Small intestine (tissue), 7 donors: ENCODE results near the gene GNG11. TPM values are rescaled to one million over a fixed set of nuclear protein-coding genes. Genes with fewer than 3 reads are reported as not detected.
"Not testable (repeated sequence)": the region's sequence is repeated elsewhere in the genome, so short reads cannot be mapped to it uniquely, and the experiment has no call there.

Source experiments
- DNase-seq, 2 donors: peaks; one replicate each; pipeline versions ENCODE4 v3.0.0 to v3.0.0-alpha.2; 2013
- FAIRE-seq: peaks from 2 replicates; lab custom pipeline; 2012; peaks lifted over from hg19 to GRCh38; lab: Jason Lieb, UNC
- H3K27ac ChIP-seq, 3 donors: one replicate each; pipeline ENCODE4 v1.5.1; 2013; ENCODE audit warnings: low read length in 2 of 3, mild to moderate bottlenecking in 2 of 3, control low read depth in 1 of 3, inconsistent platforms in 1 of 3, low read depth in 1 of 3, moderate library complexity in 1 of 3
- H3K27me3 ChIP-seq, 3 donors: one replicate each; pipeline ENCODE4 v1.6.1; 2013; ENCODE audit warnings: low read length in 3 of 3, inconsistent platforms in 1 of 3; ENCODE audit not compliant: control insufficient read depth in 3 of 3, insufficient read depth in 3 of 3
- H3K36me3 ChIP-seq, 3 donors: one replicate each; pipeline ENCODE4 v1.6.1; 2013; ENCODE audit warnings: low read length in 3 of 3, inconsistent platforms in 1 of 3, low read depth in 1 of 3, mild to moderate bottlenecking in 1 of 3, moderate library complexity in 1 of 3; ENCODE audit not compliant: control insufficient read depth in 3 of 3, insufficient read depth in 2 of 3
- H3K4me1 ChIP-seq, 3 donors: one replicate each; pipeline ENCODE4 v1.6.1; 2013; ENCODE audit warnings: low read length in 2 of 3, inconsistent platforms in 1 of 3, low read depth in 1 of 3, mild to moderate bottlenecking in 1 of 3, moderate library complexity in 1 of 3; ENCODE audit not compliant: control insufficient read depth in 3 of 3, insufficient read depth in 2 of 3
- H3K4me3 ChIP-seq, 3 donors: one replicate each; pipeline ENCODE4 v1.5.1; 2013; ENCODE audit warnings: low read length in 3 of 3, control low read depth in 1 of 3, inconsistent platforms in 1 of 3, low read depth in 1 of 3, mild to moderate bottlenecking in 1 of 3, moderate library complexity in 1 of 3
- H3K9me3 ChIP-seq, 2 donors: one replicate each; pipeline ENCODE4 v1.6.1; 2013; ENCODE audit warnings: low read depth in 1 of 2, low read length in 1 of 2; ENCODE audit not compliant: control insufficient read depth in 2 of 2, insufficient read depth in 1 of 2
- WGBS, 3 donors: extraction: QIAGEN DNeasy Blood & Tissue Kit; methylation state at CpG; one replicate each; pipeline ENCODE4 v1.1.7; 2013; 5-methylcytosine and 5-hydroxymethylcytosine counted together
- polyA plus RNA-seq, 4 donors: library from polyadenylated mRNA; stranded (reverse) in 3 of 4; unstranded in 1 of 4; fragments of 200-250 nt in 3 of 4; fragments of 120-200 nt in 1 of 4; gene quantifications; one replicate each; pipeline versions ENCODE4 v1.2.1 to v1.2.3, GENCODE V29; 2013
- donor health status: healthy with polysubstance abuse.
- donor health status: control.
- donor health status: control.
- donor health status: Bipolar disorder and iron deficiency.
- donor health status: healthy.

Gene GNG11
- polyA plus RNA-seq, 4 donors, result 2.0 to 18.6 (median 13.7) TPM

GRCh38 chr7:93915206-93915842, 6.2 kb upstream of the GNG11 start:
- FAIRE-seq, H3K9me3 ChIP-seq: not testable (repeated sequence)
- 71 to 83% (median 79%) methylated on average over 2 to 3 of the region's 3 CpGs for WGBS, 3 donors

GRCh38 chr7:93915888-93916287, 5.6 kb upstream of the GNG11 start:
- not testable (repeated sequence) for H3K4me3 ChIP-seq, H3K36me3 ChIP-seq, H3K27ac ChIP-seq, H3K9me3 ChIP-seq, H3K27me3 ChIP-seq, H3K4me1 ChIP-seq, DNase-seq
- peak; percentile 62 for FAIRE-seq

More at GRCh38 chr7:93915206-93915842, 6.2 kb upstream of the GNG11 start:
- H3K4me1 ChIP-seq, H3K27ac ChIP-seq, H3K36me3 ChIP-seq, H3K27me3 ChIP-seq, DNase-seq, H3K4me3 ChIP-seq: not testable (repeated sequence)

- H3K36me3 ChIP-seq, H3K4me3 ChIP-seq, H3K27ac ChIP-seq, DNase-seq, H3K27me3 ChIP-seq, H3K9me3 ChIP-seq, FAIRE-seq, H3K4me1 ChIP-seq: not testable (repeated sequence)
- WGBS, 3 donors, result 50 to 77% (median 56%) methylated on average over 4 of the region's 4 CpGs
Measured at GRCh38 chr7:93916315-93916714, 5.2 kb upstream of the GNG11 start.

DNA sequence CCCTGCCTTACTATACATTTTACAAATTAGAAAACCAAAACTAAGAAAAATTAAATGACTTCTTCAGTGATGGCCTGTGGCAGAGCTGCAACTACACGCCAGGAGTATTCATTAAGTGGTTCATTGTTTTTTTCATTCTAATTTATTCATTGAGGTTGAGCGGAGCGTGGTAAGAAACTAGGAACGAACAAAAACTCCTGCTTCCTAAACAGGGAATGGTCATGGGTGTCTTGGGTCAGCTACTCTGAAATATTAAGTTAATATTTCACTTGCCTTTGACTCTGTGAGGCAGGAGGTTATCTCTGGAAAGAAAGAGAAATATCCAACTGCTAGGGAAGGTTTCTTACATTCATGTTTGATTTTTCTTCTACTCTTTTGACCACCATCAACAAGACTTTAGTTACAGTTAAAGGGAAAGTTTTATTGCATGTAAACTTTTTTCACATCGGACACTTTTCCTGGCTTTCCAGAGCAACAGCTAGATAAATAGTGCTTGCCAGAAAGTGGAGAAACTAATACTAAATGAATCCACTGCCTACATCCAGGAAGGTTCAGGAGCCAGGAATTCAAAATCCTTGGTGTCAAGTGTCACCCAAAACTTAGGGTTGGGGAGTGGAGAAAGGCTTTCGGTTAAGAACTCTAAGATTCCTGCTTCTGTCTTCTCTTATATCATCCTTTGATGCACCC, 896 bp upstream of the GNG11 start:
- 65 to 74% (median 73%) methylated on average over 6 of the region's 6 CpGs for WGBS, 3 donors
- H3K4me3 ChIP-seq, result no peak overlapping the region

DNA sequence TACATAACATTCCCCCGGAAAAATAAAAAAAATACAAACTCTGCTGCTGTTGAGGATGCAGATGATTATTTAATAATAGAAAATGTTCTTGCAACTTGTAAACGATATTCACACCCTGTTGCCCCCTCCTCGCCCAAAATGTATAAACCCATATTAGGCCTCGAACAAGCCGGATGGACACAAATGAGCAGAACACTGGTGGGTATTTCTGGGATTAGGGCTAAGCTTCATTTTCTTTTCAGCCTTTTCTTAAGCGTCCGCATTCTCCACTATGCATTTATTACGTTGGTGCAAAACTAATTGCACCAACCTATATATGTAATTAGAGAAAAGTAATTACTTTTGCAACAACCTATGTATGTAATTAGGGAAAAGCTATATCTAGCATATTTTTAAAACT, 349 bp upstream of the GNG11 start:
- Histone ChIP-seq H3K27ac (peak overlapping the region in 2 of 3 donors; percentile 6 to 70), H3K27me3 (peaks cover 0 to 7% (median 0%) of the 10 kb centered on the region in 3 donors), H3K4me3 (peak overlapping the region in 1 of 3 donors; percentile 61), H3K4me1 (peaks cover 0 to 3% (median 3%) of the 10 kb centered on the region in 3 donors), H3K9me3 (no peaks in the 10 kb centered on the region), H3K36me3 (no peaks in the 10 kb centered on the region)
- DNase-seq (no peak), FAIRE-seq (no peak)
- WGBS, 3 donors, result 58 to 78% (median 75%) methylated on average over 8 of the region's 8 CpGs

More for the DNA sequence above, 896 bp upstream of the GNG11 start:
- FAIRE-seq (no peak), DNase-seq (no peak)
- H3K27ac ChIP-seq, result peak overlapping the region in 2 of 3 donors; percentile 54 to 70
- peaks cover 0 to 7% (median 0%) of the 10 kb centered on the region in 3 donors for H3K27me3 ChIP-seq
- H3K36me3 ChIP-seq, result no peaks in the 10 kb centered on the region
- H3K4me1 ChIP-seq, result peaks cover 0 to 3% (median 3%) of the 10 kb centered on the region in 3 donors
- no peaks in the 10 kb centered on the region for H3K9me3 ChIP-seq

- Histone ChIP-seq H3K36me3 (no peaks in the 10 kb centered on the region), H3K9me3 (no peaks in the 10 kb centered on the region), H3K27me3 (peaks cover 0 to 7% (median 0%) of the 10 kb centered on the region in 3 donors), H3K27ac (peak overlapping the region in 1 of 3 donors; percentile 39), H3K4me1 (peaks cover 0 to 3% (median 3%) of the 10 kb centered on the region in 3 donors), H3K4me3 (no peak overlapping the region)
- WGBS, 3 donors, result 43 to 74% (median 68%) methylated on average over 6 of the region's 6 CpGs
- no peak for DNase-seq
- FAIRE-seq, result no peak
Measured at GRCh38 chr7:93923296-93923695, 1.8 kb downstream of the GNG11 start.

- FAIRE-seq, result no peak
- WGBS, 3 donors, result 24 to 43% (median 36%) methylated on average over 1 of the region's 1 CpG
- H3K4me1 ChIP-seq, result peaks cover 0 to 3% (median 3%) of the 10 kb centered on the region in 3 donors
- no peak overlapping the region for H3K4me3 ChIP-seq
- no peak for DNase-seq
- no peaks in the 10 kb centered on the region for H3K9me3 ChIP-seq
- no peaks in the 10 kb centered on the region for H3K36me3 ChIP-seq
- no peak overlapping the region for H3K27ac ChIP-seq
- H3K27me3 ChIP-seq, result peaks cover 0 to 7% (median 0%) of the 10 kb centered on the region in 3 donors
Measured at GRCh38 chr7:93923942-93924341, 2.4 kb downstream of the GNG11 start.

GRCh38 chr7:93926800-93927199, 5.3 kb downstream of the GNG11 start:
- WGBS, 3 donors, result 68 to 81% (median 77%) methylated on average over 1 of the region's 1 CpG
- Histone ChIP-seq H3K27ac (no peak overlapping the region), H3K4me1 (peaks cover 0 to under 1% (median 0%) of the 10 kb centered on the region in 3 donors), H3K27me3 (peaks cover 0 to 4% (median 0%) of the 10 kb centered on the region in 3 donors), H3K4me3 (no peak overlapping the region), H3K9me3 (no peaks in the 10 kb centered on the region), H3K36me3 (no peaks in the 10 kb centered on the region)
- DNase-seq (no peak), FAIRE-seq (no peak)
